NAMALWA (cell line): Measurements from ENCODE around the gene SERPINA12.
"Not testable (repeated sequence)": the region's sequence is repeated elsewhere in the genome, so short reads cannot be mapped to it uniquely, and the experiment has no call there.

Experiments used
- DNase-seq: peaks from one replicate; pipeline ENCODE4 v3.0.0-alpha.2; 2015; ENCODE audit warnings: low spot score

Gene SERPINA12

DNA sequence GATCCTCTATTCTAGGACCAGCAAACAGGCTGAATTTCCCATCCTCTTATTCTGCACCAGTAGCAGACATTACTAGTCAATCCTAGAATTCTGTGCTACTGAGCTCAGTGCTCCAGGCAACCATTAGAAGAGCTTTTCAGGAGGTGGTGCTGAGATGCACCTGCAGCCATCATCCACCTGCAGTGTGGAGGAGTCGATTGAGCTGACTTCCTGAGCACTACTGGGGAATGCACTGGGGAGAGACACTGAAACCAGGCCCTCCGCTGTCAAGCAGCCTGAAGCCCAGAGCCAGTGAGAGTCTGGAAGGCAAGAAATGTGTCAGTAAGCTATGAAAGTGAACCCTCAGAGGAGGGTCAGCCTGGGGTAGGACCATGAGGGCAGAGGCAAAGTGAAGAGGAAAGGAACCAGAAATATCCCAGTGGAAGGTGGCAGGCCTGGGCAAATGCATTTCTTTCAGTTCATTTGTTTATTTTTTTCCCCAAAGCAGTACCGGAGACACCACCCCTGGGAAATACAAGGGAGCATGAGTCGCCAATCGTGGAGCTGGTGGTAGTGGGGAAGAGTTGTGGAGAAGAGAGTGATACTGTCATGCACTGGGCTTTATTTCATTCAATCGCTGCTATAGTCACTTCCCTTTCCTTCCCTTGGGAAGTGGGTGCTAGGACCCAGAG is 28.9 kb upstream of the SERPINA12 start:
- DNase-seq: no peak

DNA sequence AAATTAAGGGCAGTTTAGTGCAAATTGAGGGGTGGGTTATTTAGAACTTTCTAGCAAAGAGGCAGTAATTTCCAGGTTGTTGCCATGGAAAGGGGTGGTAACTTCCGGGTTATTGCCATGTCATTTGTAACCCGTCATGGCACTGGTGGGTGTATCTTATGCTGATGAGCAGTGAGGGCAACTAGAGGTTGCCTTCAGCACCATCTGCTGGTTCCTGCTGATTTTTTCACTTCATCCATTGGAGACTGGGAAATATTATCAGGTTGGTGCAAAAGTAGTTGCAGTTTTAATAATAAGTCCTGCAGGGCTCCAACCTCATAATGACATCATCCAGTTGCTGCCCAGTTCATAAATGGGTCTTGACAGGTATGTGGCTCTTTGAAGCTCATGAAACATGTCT is 27.6 kb upstream of the SERPINA12 start:
- peak; percentile 72 for DNase-seq

DNA sequence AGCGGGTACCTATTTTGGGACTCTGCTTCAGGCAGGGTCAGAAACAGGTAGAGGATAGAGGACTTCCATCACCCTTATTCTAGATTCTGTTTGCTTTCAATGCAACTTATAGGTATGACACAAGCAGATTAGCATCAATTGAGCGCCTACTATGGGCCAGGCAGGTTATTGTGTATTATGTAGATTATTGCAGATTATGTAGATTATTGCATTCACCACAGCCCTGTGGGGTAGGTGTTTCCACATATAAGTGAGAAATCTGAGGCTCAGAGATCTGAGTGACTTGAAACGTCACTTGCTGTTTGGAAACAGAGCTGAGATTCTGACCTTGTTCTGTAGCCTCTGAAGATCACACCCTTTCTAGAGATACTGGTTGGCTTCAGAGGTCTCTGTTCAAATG is 26.2 kb upstream of the SERPINA12 start:
- no peak for DNase-seq

DNA sequence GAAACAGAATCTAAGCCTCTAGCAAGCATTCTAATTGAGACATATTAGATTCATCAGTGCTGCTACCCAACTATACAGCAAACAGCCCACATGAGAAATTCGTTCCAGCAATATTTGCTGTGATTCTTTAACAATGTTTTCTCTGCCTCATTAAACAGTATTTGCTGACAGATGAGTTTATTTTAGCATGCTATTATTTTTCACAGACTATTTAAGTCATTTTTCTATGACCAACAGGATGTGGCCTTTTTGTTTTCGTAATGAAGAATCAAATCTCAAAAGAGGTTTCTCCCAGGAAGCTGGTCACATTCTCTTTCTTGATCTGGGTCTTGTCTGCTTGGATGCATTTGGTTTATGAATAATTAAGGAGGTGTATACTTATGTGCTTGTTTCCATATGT is 23.2 kb upstream of the SERPINA12 start:
- peak; percentile 13 for DNase-seq

DNA sequence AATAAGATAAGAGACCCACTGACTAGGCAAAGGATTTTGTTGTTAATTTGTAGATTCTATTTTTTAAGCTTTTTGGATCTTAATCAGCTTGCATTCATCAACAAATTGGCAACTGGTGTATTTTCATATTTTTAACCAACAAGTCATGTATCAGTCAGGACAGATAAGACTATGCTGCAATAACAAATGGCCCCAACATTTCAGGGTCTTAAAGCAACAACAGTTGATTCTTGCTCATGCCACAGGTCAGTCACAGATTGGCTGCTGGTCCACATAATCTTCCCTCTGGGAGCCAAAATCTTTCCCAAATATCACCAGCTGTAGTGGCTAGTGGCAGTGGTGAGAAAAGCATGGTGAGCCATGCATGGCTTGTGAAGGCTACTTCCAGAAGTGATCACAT is 21.9 kb upstream of the SERPINA12 start:
- no peak for DNase-seq

DNA sequence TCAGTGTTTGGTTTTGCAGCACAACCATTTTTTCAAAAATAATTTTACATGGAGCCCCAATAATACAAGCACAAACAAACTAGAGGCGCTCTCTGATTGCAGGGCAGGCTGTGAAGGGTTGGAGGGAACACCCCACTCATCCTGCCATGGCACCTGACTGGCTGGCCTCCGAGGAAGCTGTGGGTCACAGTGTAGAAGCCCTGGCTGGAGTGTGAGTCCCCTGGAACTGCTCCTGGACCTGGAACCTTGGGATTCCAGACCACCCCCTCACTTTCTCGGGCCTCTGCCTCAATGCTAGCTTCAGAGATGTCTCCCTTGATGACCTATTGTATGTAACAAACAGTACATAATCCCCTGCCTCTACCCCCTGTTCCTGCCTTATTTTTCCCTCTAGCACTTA is 14.8 kb upstream of the SERPINA12 start:
- DNase-seq: no peak

DNA sequence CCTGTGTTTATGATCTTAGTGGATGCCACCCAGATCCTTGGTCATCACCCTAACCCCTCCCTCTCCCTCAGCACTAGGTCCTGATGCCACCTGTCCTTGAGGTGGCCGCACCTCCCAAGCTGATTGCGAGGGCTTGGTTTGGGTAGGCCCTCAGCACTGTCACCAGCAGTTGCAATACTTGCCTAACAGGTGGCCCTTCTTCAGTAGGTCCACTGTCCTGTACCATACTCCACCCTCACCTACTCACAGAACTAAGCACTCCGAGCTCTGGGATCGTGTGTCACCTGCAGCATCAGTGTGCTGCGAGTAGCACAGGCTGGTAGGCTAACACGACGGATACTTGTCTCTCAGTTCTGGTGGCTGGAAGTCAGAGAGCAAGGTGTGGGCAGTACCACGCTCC is 14.0 kb upstream of the SERPINA12 start:
- DNase-seq: no peak

DNA sequence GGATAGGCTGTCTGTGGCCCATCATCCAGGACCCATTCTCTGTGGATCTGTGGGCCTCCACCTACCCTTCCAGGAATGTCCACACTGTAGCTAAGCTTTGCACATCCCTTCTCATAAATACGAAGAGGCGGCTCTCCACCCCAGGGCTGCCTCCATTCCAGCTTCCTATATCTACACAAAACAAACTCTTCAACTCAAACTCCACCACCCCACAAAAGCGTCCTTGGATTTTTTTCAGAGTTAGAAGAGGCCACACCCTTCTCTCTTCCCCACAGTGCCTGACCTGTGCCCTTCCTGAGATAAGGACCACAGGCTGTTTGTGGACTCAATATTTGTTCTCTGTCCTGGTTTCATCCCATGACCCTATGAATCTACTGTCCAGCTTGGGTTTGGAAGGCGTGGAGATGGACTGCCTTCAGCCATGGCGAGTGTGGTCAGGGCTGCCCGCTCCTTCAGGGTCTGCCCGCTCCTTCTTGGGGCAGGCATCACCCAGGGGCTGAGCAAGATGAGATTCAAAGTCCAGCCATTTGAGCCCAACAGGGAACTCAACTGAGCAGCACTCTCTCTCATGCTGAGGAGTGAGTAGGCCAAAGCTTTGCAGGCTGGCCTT is 13.0 kb upstream of the SERPINA12 start:
- no peak for DNase-seq

DNA sequence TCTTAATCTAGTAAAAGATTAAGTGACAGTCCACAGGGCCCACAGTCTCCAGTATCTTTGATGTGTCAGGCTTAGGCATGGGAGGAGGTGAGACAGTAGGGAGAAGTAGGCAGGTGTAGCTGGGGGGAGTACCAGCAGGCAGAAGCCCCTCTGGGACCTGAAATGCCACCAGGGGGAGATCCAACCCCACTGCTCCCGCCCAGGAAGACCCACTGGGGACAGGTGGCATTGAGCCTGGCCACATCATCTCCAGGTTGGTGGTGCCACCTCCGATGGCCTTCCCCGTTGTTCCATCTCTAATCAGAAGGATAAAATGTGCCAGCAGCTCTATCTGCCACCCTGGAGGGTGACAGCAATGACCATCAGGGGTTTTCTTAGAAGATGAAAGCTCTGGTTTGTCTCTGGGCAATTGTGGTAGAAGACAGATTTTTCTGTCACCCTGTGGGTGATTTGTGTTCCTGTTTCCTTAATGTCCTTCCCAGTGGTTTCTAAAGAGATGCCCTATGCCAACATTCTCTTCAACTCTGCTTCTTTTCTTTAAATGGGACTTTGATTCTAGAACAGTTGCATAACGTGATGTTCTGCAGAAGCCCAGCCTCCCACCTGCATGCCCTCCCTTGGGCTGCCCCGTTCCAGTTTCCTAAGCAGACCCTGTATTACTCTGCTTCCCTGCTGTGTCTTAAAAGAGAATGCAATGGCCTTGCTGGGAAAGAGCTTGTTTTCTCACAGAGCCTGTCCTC is 12.3 kb upstream of the SERPINA12 start:
- no peak for DNase-seq

DNA sequence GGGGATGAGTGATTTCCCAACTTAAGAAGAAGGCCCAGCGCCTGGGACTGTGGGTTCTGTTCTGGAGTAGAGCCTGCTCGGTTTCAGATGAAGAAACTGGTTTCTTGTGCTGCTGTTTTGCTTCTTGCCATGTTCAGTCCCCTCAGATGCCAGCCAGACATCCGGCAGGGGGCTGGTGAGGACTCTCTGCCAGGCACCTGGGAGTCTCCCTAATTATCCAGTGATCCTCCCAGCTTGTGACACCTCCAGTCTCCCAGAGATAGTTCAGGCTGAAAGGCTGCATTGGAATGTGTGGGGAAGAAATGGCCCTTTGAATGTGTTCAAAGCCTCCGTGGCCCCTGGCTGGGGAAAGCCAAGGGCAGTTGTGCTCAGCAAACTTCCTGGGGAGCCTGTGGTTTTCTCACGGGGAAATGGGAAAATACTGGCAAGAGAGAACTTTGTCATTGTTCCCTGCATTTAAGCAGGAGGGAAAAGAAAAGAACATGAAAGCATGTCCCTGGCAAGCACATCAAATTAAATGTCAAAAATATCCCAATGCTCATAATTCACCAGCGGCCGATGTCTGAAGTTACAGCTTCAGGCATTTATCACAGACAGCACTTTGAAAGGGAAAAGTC is 8.5 kb upstream of the SERPINA12 start:
- DNase-seq: no peak

DNA sequence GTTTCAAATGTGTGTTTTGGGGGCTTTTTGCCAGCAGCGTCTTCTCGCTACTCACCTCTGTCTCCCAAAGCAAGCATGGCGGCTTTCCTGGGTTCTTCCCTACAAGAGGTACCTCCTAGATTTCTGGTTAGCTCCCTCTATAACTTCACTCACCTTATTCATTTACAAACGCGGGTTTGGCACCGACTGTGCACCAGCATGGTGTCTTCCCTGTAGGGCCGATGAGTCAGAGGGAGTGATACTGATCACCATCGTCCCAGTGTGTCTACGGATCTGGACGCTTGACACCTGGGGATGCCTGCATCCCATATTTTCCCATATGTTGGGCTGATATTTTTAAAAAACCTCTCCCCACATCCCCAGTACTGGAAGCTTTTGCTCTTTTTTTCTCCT is 8.0 kb upstream of the SERPINA12 start:
- DNase-seq: no peak

DNA sequence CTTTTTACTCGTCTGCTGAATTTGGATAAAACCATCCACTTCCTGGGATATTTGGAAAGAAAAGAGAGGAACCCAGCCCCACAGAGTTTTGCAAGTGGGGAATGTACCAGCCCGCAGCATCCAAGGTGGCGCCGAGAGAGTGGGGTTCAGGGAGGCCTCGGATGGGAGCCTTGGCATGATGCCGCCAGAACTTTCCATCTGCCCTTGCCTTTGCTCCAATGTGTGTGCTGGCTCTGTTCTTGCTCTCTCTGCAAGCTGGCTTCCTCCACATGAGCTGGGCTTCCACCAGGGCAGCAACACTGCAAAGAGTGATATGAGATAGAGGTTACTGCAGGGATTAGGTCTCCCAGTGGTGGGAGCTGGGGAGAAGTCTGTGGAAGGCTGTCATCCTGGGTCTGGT is 6.6 kb upstream of the SERPINA12 start:
- no peak for DNase-seq

DNA sequence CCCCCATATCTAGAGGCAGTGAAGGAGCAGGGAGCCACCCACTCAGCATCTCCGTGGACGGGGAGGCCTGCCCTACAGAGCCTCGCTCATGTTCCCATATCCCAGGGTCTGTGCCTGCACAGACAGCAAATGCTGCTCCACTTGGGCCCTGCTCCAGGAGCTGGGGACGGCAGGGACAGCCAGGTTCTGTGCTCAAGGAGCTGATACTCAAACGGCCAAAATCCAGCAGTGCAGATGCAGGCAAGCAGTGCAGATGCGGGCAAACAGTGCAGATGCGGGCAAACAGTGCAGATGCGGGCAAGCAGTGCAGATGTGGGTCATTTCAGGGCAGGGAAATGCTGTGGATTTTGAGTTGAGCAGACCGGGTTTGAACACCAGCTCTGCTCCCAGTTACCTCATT is 6.2 kb upstream of the SERPINA12 start:
- no peak for DNase-seq

DNA sequence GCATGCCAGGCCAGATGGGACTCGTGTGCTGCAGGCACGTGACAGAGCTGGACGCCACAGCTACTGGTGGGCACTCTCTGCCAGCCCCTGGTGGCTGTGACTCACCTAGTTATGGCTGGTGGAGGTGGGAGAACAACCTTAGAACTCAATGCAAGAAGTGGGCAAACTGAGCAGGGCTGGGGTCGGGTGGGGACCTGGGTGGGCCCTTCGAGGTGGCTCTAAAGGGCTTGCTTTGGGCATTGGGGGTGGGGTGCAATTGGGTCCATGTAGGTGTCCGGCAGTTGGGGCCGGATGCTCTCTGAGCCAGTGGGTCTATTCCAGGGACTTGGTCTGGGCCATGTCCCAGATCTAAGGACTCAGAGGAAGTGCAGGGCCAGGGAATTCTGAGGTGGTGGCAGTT is 5.1 kb upstream of the SERPINA12 start:
- DNase-seq: no peak

DNA sequence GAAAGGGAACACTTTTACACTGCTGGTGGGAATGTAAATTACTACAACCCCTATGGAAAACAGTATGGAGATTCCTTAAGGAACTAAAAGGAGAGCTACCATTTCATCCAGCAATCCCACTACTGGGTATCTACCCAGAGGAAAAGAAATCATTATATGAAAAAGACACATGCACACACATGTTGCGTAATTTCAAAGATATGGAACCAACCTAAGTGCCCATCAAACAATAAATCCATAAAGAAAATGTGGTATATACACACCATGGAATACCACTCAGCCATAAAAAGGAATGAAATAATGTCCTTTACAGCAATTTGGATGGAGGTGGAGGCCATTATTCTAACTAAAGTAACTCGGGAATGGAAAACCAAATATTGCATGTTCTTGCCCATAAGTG is 1.2 kb upstream of the SERPINA12 start:
- not testable (repeated sequence) for DNase-seq

DNA sequence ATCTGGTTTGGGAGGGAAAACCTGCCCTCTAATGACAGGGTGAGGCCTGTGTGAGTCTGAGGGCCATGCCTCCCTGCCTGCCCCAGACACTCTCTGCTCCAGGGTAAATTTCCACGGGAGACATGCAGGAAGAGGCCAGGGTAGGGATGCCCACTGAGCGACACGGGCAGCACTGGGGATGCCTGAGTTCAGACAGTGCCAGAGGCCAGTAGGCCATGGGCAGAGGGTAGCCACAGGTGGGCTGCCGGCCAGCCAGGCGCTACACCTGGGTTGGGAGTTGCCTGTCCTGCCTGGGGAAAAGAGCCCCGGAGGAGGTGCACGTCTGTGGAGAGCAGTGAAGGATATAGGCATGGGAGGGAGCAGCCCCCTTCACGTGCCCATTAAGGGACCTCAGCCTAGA is 3.6 kb downstream of the SERPINA12 start:
- no peak for DNase-seq

DNA sequence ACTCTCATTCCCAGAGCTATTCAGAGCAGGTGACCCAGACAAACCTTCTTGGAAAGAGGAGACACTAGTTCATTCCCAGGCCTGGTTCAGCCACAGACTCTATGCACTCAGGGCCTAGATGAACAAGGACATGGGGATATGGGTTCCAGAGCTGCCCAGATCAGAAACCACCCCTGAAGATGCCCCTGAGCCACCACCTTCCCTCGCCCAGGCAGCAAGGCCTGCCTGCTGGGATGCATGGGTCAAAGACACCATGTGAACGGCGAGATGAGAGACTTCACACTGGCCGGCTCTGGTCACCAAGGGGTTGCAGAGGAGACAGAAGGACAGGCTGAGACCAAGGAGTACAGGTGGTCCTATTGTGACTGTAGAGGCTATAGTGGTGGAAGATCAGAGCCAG is 4.1 kb downstream of the SERPINA12 start:
- DNase-seq: no peak

DNA sequence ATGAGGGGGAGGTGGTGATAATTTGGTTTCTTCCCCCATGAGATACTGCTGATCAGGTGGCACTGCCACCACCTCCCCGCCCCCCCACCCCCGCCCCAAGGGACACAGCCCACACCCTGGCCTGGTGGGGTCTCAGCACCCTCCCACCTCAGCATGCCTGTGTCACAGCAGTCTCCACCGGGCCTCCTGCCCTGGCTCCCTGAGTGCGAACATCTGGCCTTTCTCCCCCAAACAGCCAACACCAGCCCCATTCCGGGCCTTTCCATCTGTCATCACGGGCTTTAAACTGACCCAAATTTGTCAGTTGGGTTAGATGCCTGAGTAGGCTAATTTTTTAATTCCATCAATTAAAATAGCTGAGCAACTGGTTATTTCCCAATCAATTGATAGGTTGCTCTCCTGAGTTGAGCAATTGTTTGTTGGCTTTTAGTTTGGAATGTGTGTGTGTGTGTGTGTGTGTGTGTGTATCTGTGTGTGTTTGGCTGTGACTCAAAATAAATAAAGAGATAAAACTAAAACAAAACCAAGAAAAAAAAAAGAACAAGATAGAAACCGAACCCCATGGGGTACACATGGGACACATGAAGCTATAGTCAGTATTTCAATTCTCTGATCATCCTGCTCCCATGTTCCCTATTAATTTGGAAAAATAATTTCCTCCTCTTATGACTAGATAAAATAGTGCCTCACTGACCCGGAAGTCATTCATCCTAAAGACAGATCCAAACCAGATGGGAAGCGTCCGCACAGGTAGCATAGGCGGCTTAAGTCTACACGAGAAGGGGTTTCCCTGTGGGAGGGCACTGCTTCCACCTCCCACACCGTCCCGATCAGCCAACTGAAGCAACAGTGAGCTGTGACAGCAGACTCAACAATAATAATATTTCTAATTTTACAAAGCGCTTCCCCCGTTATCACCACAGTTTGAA is 7.4 kb downstream of the SERPINA12 start:
- no peak for DNase-seq

DNA sequence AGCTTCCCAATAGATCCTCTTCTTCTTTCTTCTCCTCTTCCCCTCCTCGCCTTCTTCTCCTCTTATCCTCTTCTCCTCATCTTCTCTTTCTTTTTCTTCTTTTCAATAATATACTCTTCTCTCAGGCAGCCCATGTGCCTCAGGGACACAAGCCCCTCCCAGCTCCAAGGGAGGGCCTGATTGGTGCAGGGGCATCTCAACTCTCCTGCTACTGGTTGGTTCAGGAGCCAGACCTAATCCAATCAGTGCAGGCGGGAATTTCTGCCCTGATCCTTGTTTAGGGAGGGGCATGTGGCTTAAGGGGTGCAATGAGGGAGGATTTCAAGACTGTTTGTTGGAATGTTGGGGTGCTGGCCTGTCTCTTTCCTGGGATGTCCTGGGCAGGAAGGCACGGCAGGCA is 9.0 kb downstream of the SERPINA12 start:
- no peak for DNase-seq

DNA sequence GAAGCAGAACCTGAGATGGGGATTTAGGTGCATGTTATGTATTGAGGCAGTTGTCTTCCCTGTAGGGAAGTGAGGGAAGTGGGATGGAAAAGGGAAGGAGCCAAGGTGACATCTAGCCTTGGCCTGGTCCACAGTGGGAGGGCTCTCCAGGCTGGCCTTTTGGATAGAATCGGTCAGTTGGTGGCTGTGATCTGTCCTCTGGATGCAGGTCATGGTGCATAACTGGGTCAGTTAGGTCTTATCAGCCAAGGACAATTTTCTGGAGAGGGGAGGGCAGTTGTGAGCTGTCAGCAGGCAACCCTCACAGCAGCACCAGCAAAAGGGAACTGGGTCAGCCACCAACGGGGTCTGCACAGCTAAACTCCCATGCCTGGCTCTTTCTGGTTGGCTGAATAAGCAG is 9.6 kb downstream of the SERPINA12 start:
- DNase-seq: no peak

DNA sequence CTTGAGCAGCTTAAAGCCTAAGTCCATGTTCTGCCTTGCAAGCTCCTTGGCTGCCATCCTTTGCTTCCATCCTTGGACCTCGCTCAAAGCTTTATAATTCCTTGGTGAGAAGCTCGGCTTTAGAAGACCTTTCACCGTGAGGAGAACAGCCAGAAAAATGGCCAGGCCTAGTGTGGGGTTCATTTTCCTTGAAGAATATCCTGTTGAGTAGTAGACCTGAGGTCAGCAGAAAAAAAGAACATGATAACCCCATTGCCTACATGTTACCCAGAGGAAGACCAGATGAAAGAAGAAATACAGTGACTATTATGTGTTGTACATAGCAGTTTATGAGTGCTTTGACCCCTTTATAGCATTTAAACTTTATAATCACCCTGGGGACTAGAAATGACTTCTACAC is 11.1 kb downstream of the SERPINA12 start:
- DNase-seq: no peak

DNA sequence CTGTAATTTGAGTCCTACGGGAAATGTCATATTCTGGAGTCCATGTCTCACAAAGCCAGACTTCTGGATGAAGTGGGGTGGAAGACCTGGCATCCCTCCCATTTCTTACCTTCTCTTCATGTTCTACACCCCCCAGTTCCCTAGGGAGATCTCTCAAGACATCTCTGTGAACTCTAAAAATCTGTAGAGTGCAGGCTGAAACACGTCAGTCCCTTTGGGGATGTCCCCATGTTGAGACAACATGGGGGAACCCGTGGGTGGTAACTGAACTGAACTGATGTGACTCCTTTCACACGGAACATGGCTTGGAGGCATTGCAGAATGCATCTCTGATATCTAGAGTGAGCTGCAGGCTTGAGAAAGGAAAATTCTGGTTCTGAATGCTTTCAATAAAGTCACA is 15.2 kb downstream of the SERPINA12 start:
- no peak for DNase-seq
